Measurements from ENCODE around the gene RNF151.
A peak's percentile ranks its signal among the peaks of the same experiment; 100 is the strongest.

Gene RNF151

GRCh38 chr16:1987198-1987597, 20.5 kb downstream of the RNF151 start:
- H3K4me3 ChIP-seq (replicated peaks; ENCODE audit: low read depth, low read length), result no peak overlapping the region
- TF ChIP-seq CTCF (IDR thresholded peaks at IDR 0.05; ENCODE audit: low read length, missing control alignments), result no peak
- no peak for DNase-seq (ENCODE audit: low read depth)

DNA sequence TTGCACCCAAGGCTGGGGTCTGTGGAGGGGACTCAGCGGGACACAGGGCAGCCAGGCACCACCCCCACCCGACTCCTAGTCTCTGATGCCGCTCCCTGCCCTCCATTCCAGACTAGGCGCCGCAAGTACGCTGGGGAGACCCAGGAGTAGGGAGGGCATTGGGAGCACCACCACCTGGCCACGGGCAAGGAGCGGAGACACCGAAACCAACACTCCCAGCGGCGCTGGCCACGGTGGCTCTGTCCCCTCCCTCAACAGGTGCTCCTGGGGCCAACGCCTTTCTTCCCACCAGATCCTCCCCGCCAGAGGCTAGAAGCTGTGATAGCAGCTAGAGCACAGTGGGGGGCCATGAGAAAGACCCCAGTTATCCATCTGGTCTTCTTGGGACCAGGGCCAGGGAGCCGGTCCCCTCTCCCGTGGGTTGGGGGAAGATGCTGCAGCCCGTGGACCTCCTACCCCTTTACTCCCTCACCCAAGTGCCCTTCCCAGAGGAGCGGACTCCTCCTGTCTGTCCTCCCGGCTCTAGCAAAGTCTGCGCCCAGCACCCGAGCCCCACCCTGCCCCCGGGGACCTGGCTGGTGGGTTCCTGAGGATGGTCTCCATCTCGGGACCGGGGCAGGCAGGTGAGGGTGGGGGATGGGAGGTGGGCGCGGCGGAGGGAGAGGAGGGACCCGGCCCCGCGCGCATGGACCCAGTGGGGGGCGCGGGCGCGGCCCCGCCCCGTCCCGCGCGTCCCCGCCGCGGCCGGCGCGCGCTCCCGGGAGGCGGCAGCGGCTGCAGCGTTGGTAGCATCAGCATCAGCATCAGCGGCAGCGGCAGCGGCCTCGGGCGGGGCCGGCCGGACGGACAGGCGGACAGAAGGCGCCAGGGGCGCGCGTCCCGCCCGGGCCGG, 22.8 kb downstream of the RNF151 start, which contains the start of gene SYNGR3:
TSS of gene SYNGR3 (plus strand) at position 762 of the 892 bp plus-strand sequence. CDS start 133 bp downstream, outside the sequence.
- no peak within 1 kb of the TSS for H3K4me3 ChIP-seq (replicated peaks; ENCODE audit: low read depth, low read length)
- no peak for DNase-seq (ENCODE audit: low read depth)
- TF ChIP-seq CTCF (IDR thresholded peaks at IDR 0.05; ENCODE audit: low read length, missing control alignments), result no peak

DNA sequence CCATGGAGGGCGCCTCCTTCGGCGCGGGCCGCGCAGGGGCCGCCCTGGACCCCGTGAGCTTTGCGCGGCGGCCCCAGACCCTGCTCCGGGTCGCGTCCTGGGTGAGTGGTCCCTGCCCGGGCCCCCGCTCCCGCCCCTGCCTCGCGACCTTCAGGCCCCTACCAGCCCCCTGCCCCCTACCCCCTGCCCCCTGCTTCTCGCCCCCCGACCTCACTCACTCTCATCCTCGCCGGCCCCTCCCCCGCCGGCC, 23.4 kb downstream of the RNF151 start:
- no peak overlapping the region for H3K4me3 ChIP-seq (replicated peaks; ENCODE audit: low read depth, low read length)
- no peak for DNase-seq (ENCODE audit: low read depth)
- no peak for TF ChIP-seq CTCF (IDR thresholded peaks at IDR 0.05; ENCODE audit: low read length, missing control alignments)

GRCh38 chr16:1990351-1991134, 23.9 kb downstream of the RNF151 start:
- no peak for TF ChIP-seq CTCF (IDR thresholded peaks at IDR 0.05; ENCODE audit: low read length, missing control alignments)
- no peak for DNase-seq (ENCODE audit: low read depth)
- no peak overlapping the region for H3K4me3 ChIP-seq (replicated peaks; ENCODE audit: low read depth, low read length)

DNA sequence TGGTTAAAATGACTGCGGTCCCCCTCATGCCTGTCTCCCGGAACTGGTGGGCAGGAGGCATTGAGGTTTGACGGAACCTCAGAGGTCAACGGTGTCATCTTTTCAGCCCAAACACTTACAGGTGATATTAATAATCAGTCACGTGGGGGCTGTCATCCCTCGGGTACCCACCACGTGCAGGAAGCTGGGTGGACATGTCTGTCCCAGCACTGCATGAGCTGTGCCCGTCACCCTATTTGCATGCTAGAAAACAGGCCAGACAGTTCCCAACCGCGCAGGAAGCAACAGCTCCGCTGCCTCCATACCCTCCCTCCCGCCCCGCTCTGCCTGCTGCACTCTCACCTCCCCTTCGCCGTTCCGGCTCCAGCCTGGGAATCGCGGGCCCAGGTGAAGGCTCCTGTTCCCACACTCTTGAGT, 24.5 kb downstream of the RNF151 start:
- no peak for DNase-seq (ENCODE audit: low read depth)
- no peak overlapping the region for H3K4me3 ChIP-seq (replicated peaks; ENCODE audit: low read depth, low read length)
- TF ChIP-seq CTCF (IDR thresholded peaks at IDR 0.05; ENCODE audit: low read length, missing control alignments), result no peak

DNA sequence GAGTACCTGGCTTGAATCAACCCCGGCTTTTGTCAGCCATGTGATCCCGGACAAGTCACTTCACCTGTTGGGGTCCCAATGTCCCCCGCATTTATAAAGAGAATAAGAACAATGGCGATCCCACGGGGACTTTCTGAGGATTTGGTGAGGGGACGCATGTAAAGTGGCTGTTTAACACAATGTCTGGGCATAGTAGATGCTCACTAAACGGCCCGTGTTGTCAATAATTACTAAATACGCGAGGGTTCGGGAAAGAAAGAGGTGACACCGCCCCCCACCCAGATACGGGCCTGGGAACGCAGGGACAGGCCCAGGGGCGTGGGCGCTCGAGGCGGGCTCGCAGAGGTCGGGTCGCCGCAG, 24.9 kb downstream of the RNF151 start:
- TF ChIP-seq CTCF (IDR thresholded peaks at IDR 0.05; ENCODE audit: low read length, missing control alignments), result no peak
- DNase-seq (ENCODE audit: low read depth), result no peak
- H3K4me3 ChIP-seq (replicated peaks; ENCODE audit: low read depth, low read length), result peak overlapping the region; percentile 22

All from fibroblast of pulmonary artery (primary cell).